ENCODE measurements around the gene SMIM12.

- TF ChIP-seq, protein P1, sequence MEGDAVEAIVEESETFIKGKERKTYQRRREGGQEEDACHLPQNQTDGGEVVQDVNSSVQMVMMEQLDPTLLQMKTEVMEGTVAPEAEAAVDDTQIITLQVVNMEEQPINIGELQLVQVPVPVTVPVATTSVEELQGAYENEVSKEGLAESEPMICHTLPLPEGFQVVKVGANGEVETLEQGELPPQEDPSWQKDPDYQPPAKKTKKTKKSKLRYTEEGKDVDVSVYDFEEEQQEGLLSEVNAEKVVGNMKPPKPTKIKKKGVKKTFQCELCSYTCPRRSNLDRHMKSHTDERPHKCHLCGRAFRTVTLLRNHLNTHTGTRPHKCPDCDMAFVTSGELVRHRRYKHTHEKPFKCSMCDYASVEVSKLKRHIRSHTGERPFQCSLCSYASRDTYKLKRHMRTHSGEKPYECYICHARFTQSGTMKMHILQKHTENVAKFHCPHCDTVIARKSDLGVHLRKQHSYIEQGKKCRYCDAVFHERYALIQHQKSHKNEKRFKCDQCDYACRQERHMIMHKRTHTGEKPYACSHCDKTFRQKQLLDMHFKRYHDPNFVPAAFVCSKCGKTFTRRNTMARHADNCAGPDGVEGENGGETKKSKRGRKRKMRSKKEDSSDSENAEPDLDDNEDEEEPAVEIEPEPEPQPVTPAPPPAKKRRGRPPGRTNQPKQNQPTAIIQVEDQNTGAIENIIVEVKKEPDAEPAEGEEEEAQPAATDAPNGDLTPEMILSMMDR (IDR thresholded peaks at IDR 0.05), result no peak
- no peak for TF ChIP-seq ZFX (IDR thresholded peaks at IDR 0.05; ENCODE audit: borderline replicate concordance)
Measured at GRCh38 chr1:34864759-34865158, 5.2 kb upstream of the SMIM12 start.

Measured in 22Rv1 (cell line).